ENCODE measurements around the gene KCNQ5.

The KCNQ5 gene

DNA sequence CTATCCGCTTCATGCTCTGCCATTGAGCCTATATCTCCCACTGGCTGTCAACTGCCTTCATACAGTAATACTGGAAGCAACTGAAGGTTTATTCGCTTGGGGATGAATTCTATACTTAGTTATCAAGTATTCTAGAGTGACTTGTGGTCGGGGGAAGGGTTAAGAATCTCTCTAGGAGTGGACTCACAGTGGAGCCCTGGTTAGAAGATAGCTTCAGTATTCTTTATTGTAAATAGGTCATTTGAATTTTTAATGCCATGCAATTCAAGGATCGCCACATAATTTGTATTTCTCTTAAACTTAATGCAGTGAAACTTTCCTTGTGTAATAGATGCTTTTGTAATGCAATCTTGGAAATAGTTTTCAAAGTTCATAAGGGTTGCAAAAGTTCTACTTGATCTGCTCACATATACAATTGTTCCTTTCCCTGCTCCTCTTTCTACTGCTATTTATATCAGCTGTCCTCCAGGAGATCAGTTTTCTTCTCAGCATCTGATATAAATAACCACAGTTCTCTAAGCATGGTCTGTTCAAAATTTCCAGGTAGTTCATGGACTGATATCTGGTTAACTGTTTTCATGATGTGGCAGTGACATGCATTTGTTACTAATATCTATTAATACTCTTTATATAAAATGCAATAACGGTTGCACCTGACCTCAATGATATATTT, 120.3 kb downstream of the KCNQ5 start:
- no peak for DNase-seq (ENCODE audit: low spot score)

DNA sequence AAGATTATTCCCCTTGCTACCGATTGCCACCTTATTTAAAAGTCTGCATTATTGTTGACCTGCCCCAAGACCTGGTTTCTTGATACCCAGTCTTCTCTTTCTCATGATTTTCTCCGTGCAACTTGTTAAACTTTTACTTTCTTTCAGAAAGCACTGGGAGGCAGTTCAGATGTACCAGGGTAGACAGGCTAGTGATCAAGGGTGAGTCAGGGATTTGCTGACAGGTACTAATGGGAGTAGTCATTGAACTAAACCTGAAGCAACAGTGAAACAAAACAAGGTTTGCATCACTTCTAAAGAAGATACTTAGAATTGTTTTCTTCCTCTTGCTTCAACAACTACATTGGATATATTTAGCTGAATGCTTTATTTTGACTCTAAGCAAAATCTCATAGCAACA, 124.4 kb downstream of the KCNQ5 start:
- peak; percentile 80 for DNase-seq (ENCODE audit: low spot score)

DNA sequence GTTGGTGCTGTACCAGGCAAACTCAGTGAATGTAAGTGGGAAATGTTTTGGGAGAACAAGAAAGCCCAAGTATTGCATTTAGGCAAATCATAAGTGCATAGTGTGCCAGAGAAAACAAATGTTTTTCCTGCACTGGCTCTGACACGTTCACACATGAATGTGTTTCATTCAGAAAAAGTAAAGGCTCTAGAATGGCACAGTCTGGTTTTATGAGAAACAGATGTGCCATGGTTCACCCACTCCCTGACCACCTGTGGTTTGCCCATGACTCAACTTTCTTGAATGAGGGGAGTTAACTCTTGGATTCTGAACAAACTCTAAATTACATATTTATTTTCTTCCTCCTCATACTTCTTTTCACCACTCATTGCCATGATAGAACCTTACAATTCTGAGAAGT, 126.9 kb downstream of the KCNQ5 start:
- peak; percentile 78 for DNase-seq (ENCODE audit: low spot score)

DNA sequence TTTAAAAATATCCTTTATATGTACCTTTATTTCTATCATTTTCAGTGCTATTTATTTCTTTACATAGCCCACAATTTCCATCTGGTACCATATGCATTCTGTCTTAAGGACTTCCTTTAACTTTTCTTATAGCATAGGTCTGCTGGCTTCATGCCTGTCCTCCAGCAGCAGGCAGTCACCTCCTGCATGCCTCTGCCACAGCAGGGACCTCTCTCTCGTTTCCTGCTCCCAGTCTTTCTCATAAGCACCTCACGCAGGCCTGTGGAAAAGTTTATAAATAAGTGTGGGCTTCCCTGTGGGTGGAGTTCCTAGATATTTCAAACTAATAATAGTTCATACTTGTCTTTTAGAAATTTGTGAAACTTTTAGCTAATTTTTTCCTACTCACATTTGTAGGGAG, 133.9 kb downstream of the KCNQ5 start:
- no peak for DNase-seq (ENCODE audit: low spot score)

DNA sequence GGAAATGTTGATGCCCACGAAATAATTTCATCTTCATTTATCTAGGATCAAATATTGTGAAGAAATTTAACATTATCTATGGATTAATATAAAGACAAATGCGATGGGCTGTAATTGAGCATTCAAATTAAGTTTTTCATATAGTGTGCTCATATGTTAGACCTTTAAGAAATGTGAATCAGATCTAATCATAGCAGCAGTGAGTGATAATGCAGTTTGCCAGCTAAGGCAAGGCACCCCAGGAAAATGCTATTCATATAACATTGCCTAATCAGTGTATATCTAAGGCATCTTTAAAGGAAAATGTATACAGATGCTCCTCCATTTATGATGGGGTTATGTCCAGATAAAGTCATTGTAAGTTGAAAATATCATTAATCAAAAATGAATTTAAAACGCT, 135.2 kb downstream of the KCNQ5 start:
- no peak for DNase-seq (ENCODE audit: low spot score)

DNA sequence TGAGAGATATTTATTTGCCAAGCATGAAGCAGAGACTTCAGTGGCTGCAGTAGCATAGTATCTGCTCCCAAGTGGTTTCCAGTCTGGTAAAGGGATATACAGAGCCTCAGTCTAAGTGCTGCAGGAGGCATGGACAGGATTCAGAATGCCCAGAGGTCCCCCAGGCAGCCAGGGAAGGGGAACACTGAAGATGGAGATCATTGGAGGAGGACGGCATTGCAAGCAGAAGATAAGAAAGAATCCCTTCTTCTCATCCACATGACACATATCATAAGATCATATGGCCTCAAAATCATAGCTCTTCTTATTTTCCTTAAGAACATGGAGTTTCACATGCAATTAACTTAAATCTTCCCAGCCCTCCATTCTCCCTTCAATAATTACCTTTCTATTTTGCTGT, 136.1 kb downstream of the KCNQ5 start:
- DNase-seq (ENCODE audit: low spot score) = no peak

DNA sequence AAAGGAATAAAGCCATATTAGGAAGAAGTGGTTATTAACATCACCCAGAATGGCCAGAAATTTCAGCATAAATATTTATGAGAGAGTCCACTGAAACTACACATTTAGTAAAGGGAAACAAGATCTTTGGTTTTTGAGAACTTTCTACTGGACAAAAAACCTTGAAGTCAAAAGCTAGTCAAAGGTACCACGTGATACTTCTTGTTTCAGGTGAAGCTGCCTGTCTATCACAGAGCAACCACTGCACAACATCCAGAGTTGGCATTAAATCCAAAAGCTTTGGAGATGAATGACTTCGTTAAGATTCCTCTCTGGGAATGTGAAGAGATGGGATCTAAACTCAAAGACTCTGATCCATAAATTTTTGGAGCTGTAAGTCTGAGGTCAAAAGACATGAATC, 137.0 kb downstream of the KCNQ5 start:
- DNase-seq (ENCODE audit: low spot score) = no peak

DNA sequence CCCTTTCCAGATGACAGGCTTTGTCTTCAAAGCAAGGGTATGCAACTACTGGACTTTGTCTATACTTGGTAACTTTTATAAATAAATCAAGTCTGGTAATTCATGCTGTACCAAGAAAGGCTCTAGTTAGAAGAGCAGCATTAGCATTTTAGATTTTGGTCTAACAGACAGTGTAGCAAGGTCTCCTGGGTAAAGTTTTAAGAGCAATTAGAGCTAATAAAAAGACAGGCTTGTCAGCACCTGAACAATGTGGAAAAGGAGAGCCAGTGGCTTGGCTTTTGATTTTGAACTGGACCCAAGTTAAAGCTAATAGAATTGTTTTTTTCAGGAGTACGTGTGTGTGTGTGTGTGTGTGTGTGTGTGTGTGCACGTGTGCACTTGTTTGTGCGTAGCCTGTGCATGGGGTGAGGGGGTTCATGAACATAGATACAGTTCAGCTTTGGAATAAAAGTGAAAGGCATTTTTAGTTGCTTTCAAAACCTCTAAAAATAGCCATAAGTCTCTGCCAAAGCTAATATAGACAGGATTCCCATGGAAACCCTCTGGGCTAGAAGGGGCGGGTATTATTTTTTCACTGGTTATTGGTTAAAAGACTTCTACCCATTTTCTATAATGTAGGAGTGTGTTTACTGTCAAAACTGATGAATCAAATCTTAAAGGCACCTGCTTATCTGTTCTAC, 138.4 kb downstream of the KCNQ5 start:
- no peak for DNase-seq (ENCODE audit: low spot score)

DNA sequence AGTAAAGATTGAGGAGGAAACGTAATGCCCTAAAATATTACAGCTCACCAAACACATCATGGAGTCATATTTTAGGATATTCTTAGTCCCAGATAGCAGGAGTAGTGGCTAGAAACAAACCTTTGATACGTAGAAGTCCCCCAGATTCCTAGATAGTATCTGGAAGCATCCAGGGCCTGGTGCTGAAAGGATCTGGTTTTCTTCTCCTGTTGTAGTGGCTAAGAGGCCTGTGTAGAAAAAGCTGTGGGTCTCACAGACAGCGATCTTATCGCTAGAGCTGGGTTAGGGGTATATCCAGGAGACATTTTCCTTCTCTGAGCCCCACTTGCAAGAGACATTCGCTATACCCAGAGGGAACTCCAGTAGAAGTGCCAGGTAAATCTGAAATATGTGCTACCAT, 139.9 kb downstream of the KCNQ5 start:
- no peak for DNase-seq (ENCODE audit: low spot score)

DNA sequence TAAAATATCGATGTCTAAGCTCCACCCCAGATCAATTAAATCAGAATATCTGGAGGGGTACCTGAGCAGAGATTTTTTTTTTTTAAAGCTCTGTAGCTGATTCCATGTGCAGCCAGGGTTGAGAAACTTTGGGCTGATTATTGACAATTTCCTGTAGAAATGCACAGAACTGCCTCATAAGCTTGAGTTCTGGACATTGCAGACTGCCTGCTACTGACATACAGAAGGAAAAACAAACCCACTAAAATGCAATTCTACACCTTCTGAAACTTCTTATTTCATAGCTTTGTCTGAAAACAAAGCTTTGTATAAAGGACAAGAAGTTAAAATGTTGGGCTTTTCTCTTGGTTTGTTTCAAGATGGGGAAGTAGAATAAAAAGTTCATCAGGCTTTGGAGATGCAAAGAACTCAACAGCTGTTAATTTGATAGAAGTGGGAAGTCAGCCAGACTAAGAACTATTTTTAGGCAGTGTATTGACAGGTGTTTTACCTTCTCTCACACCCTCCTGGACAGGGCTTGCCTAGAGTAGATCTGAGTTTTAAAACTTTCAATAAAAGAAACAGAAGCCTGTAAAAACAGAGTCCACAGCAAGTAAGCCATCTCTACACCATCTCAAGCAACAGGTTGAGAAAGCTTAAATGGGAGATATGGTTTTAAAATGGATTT, 147.7 kb downstream of the KCNQ5 start:
- no peak for DNase-seq (ENCODE audit: low spot score)

DNA sequence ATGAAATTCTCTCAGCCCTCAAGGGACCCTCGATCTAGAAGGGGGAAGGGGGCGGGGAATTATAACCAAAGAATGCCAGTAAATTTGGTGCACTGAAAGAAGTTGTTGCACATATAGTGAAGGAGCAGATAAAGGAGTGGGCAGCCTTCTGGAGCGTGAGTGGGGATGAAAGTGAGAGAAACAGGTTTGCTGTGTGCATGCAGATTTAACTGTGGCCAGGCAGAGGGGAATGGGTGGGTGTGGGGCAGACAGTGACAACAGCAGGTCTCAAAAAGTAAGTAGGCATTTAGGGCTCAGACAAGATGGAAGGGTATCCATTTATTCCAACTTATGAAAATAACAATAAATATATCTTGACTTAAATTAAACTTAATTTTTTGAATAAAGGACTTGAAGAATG, 149.1 kb downstream of the KCNQ5 start:
- no peak for DNase-seq (ENCODE audit: low spot score)

DNA sequence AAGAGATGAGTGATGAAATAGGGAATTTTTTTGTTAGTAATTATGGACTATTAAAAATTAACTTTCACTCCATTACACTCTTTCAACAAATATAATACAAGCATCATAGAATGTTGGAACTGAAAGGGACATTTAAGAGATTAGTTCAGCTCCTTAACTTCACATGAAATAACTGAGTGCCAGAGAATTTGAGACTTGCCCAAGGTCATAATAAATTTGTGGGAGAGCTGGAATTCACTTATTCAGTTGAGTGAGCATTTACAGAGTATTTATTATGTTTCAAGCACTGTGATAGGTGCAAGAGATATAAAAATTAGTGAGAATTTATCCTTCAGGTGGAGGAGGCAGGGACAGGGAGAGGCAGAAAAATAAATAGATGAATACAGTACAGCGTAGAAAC, 154.6 kb downstream of the KCNQ5 start:
- DNase-seq (ENCODE audit: low spot score) = peak; percentile 7

DNA sequence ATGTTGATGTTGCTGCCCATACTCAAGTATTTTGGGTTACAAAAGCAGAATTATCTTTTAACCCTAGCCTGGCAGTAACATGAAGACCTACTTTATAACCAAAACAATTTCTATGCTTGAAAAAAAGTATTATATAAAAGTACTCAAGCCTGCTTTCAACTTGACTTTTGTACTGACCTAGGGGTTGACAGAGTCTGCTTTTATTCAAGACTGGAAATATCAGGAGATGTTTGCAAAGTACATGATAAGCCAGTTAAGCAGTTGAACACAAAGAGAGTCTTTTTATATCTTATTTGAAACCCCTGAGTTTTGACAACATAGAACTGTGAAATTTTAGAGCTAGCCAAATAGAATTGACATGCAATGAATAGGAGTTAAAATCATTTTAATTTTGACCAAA, 159.8 kb downstream of the KCNQ5 start:
- DNase-seq (ENCODE audit: low spot score) = no peak

DNA sequence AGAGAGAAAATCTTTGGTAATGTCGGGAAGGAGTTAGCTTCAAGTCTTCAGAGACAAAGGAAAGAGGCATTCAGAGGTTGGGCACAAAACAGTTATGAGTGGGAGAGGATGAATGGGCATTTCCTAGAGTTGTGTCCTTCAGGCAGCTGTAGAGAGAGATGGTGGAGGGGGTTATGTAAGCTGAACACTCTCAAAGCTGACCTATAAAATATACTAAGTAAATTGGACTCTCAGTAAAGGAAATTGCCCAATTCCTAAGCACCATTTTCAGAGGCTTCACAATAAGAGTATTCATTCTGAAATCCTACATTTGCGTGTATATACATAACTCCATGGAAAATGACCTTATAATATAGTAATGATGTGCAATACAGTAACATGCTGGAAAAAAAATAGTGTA, 161.2 kb downstream of the KCNQ5 start:
- DNase-seq (ENCODE audit: low spot score) = no peak

DNA sequence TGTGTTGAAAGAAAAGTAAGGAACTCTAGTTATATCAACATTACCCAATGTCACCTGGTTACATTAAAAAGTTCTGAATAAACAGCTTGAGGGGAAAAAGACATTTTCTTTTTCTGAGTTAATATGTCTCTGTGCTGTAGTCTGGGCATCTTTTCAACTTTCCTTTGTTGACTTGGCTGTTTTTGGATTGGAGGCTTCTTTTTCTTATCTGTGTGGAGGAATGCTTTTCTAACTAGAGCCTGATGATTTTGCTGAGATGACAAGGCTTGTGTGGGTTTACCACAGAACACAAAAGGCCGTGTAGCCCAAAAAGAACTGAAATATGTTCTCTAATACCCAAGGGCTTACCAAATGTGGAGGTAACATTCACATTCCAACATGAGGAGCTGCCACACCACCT, 161.8 kb downstream of the KCNQ5 start:
- DNase-seq (ENCODE audit: low spot score) = no peak

DNA sequence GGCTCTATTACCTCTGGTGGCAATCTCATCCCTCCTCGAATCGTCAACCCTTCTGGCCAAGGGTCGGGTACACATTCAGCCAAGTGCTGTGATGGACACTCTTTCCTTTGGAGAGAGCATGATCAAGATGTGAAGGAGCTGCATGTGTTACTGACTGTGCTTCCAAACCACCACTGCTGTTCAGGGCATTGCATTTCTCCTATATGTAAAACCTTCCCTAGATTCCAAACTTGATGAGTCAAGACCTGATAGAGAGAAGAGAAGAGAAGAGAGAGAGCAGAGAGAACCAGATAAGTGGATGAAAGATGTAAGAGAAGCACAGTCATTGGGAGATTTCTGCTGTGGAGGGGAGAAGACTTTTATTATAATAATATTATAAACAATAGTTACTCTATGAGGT, 162.2 kb downstream of the KCNQ5 start:
- peak; percentile 13 for DNase-seq (ENCODE audit: low spot score)

DNA sequence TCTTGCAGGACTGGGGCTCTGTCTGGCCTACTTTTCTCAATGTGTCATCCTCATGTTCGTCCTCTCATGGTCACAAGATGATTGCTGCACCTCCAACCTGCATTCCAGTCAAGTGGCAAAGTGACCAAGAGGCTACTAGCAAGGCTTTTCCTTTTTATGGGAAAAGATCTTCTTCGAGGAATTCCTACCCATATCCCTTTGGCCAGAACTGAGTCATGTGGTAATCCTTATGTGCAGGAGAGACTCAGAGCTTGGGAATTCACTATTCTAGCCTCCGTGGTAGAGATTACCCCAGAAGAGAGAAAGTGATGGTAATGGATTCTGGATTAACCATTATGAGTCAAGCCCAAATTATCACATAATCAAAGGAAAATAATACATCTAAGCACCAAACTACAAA, 162.7 kb downstream of the KCNQ5 start:
- DNase-seq (ENCODE audit: low spot score) = peak; percentile 81

DNA sequence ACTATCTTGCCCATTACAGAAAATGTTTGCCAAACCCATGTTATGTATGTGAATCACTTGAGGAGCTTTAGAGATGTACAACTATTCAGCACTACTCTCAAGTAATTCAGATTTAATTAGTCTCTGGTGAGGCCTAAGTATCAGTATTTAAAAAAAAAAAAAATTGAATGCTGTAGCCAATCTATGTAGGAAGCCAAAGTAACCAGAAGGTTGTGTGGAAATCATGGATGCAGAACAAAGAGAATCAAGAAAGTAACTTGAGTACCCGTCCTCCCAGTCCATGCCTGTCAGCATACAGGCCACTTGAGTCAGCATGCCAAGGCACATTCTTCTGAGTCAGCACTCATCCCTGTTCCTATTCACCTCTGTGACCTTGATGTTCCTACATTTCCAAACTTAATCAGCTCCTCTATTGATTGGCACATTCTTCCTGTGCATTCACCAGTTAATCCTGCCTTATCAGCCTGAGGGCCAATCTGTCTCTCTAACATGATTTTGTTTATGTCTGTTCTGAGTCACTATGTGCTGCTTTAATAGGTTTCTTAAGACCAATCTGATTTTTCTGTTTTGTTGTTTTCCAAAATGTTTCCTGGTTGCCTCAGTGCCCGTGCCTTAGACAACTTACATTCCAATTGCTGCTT, 165.6 kb downstream of the KCNQ5 start:
- peak; percentile 89 for DNase-seq (ENCODE audit: low spot score)

DNA sequence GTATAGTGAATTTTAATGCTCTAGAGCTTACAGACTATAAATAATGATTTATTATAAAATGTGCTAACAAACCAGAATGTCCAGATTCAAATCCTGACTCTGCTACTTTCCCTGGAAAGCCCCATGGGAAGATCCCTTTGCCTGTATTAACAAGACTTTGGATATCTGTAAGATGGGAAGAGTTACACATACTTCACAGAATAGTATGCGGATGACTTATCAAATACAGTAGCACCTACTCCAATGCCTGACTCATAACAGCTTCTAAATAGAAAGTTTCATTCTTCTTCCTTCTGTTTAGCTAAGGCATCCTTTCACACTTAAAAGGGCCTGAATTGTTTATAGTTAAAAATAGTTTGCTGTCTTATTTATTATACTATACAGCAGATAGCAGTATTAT, 166.3 kb downstream of the KCNQ5 start:
- DNase-seq (ENCODE audit: low spot score) = peak; percentile 85

DNA sequence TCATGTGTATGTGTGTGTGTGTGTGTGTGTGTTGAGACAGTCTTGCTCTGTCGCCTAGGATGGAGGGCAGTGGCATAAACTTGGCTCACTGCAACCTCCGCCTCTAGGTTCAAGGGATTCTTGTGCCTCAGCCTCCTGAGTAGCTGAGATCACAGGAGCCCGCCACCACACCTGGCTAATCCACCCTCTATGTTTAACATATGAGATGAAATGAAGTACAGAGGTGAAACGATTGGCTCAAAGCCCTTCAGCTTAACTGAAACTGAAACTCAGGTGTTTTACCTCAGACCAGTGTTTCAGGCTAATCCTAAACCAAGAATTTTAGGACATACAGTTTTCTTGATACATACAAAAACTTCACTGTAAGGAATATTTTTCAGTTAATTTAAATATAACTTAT, 167.3 kb downstream of the KCNQ5 start:
- DNase-seq (ENCODE audit: low spot score) = no peak

DNA sequence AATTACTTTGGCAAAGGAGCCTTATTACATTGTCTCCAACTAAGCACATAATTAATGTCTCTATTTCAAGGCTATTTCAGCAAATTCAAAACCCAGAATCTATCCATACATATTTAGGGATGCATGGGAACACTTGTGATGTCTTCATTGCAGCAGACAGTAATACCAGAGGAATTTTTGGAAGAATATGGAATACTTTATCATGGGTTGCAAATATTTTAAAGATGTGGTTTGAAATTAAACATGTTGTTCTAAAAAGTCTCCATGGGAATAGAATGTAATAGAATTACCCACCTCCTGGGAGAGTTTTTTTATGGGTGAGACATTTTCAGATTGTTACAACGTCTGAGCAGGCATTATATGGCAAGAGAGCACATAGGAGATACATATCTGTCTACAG, 170.8 kb downstream of the KCNQ5 start:
- DNase-seq (ENCODE audit: low spot score) = no peak

DNA sequence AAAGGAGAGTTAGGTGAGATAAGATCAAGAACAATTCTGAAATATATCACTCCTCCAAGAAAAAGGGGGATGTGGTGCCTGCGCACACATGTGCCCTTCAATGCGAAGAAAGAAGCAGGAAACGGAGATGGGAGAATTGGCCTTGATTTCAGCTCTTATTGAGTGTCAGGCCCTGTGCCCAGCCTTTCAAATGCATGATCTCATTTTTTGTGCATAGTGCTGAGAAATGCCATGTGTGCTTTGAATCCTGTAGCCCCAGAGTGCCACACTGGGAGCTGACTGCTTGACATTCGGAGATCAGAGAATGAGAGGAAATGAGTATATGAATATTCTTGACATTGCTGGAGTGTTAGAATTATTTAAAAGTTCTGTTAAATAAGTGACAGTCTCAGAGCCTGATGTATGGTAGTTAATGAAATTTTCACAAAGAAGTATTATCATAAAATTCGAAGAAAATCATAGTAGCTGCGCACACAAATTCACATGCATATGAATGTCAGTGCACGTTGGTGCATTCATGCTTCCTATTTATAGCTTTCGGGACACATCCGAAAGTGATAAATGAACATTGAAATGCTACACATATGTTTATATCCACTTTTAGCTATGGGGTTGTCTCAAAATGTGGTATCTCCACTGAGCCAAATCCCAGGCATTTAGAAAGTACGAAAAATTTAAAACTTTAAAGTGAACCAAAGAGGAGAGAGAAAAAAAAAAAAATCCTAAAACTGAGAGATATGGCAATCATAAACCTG, 172.0 kb downstream of the KCNQ5 start:
- DNase-seq (ENCODE audit: low spot score) = no peak
